B cell (primary cell): ENCODE results near the gene RPIA. TPM values are rescaled to one million over a fixed set of nuclear protein-coding genes. Genes with fewer than 3 reads are reported as not detected.

Experiments used
- ATAC-seq: fragments of 200-7000 bp; cut with Tn5 transposase; one replicate; pipeline ENCODE4 v1.10.0; 2021; ENCODE audit warnings: low read depth, mild to moderate bottlenecking, moderate number of reproducible peaks, moderate library complexity
- CTCF ChIA-PET: fragments of 350-600 bp; sonication (Branson Sonifier 250); formaldehyde crosslinking; loops from one replicate; lab custom pipeline; 2021; ENCODE audit warnings: antibody characterized with exemption, inconsistent platforms; lab: Charles Lee
- POLR2A ChIA-PET: fragments of 350-600 bp; sonication (Branson Sonifier 250); formaldehyde crosslinking; loops from one replicate; lab custom pipeline; 2021; ENCODE audit warnings: antibody characterized with exemption; lab: Charles Lee
- DNase-seq: peaks from one replicate; pipeline ENCODE4 v3.0.0; 2013
- H2AFZ ChIP-seq: 2 replicates; pipeline ENCODE4 v1.6.1; 2012; ENCODE audit warnings: mild to moderate bottlenecking, low read depth, low read length; ENCODE audit not compliant: insufficient read depth, poor library complexity, severe bottlenecking
- H3K27ac ChIP-seq, 2 donors: 1 replicate in 1 of 2; 2 replicates in 1 of 2; pipeline ENCODE4 v1.5.1; 2012 to 2013; ENCODE audit warnings: low read length in 2 of 2, mild to moderate bottlenecking in 2 of 2, moderate library complexity in 1 of 2
- H3K27me3 ChIP-seq, 4 experiments: fragments of 200-600 bp in 1 of 4; sonication (generic) in 1 of 4; replicated peaks in 1 of 4; 1 replicate in 2 of 4; 2 replicates in 2 of 4; pipeline versions ENCODE4 v1.6.1 to v1.7.0; 2013 to 2016; ENCODE audit warnings: low read length in 3 of 4, mild to moderate bottlenecking in 2 of 4, mixed read lengths in 1 of 4, moderate library complexity in 1 of 4; ENCODE audit not compliant: insufficient read depth in 4 of 4, control insufficient read depth in 3 of 4; ENCODE audit errors: control extremely low read depth in 1 of 4
- H3K36me3 ChIP-seq, 2 experiments: replicated peaks in 1 of 2; 1 replicate in 1 of 2; 2 replicates in 1 of 2; pipeline versions ENCODE4 v1.6.1 to v1.7.1; 2013; ENCODE audit warnings: low read length in 1 of 2; ENCODE audit not compliant: insufficient read depth in 2 of 2, control insufficient read depth in 1 of 2; ENCODE audit errors: control extremely low read depth in 1 of 2, extremely low read depth in 1 of 2
- H3K4me1 ChIP-seq, 2 donors: fragments of 200-600 bp in 1 of 2; sonication (generic) in 1 of 2; 1 replicate in 1 of 2; 2 replicates in 1 of 2; pipeline versions ENCODE4 v1.5.1 to v1.6.1; 2013 to 2017; ENCODE audit warnings: low read length in 2 of 2; ENCODE audit not compliant: control insufficient read depth in 2 of 2, insufficient read depth in 2 of 2
- H3K4me2 ChIP-seq: replicated peaks from 2 replicates; pipeline ENCODE3; 2012; ENCODE audit warnings: mild to moderate bottlenecking, low read depth, low read length; ENCODE audit not compliant: poor library complexity, severe bottlenecking
- H3K4me3 ChIP-seq, 5 experiments: fragments of 200-600 bp in 1 of 5; sonication (generic) in 1 of 5; 1 replicate in 3 of 5; 2 replicates in 2 of 5; pipeline versions ENCODE4 v1.5.1 to v1.7.0; 2011 to 2016; ENCODE audit warnings: low read length in 4 of 5, mild to moderate bottlenecking in 4 of 5, low read depth in 2 of 5, control low read depth in 1 of 5, moderate library complexity in 1 of 5; ENCODE audit not compliant: insufficient read depth in 1 of 5; ENCODE audit errors: control extremely low read depth in 1 of 5, extremely low read depth in 1 of 5
- H3K79me2 ChIP-seq: fragments of 200-600 bp; sonication (generic); one replicate; pipeline ENCODE4 v1.6.0; 2016; ENCODE audit warnings: low read length; ENCODE audit not compliant: control insufficient read depth, insufficient read depth
- H3K9ac ChIP-seq: fragments of 200-600 bp; sonication (generic); 2 replicates; pipeline ENCODE4 v1.6.1; 2017; ENCODE audit warnings: mild to moderate bottlenecking, low read length, moderate library complexity
- H3K9me3 ChIP-seq, 3 donors: one replicate each; pipeline versions ENCODE4 v1.6.1 to v1.7.1; 2013; ENCODE audit warnings: low read length in 2 of 3; ENCODE audit not compliant: control insufficient read depth in 2 of 3, insufficient read depth in 1 of 3; ENCODE audit errors: control extremely low read depth in 1 of 3
- H4K20me1 ChIP-seq: 2 replicates; pipeline ENCODE4 v1.6.0; 2012; ENCODE audit warnings: mild to moderate bottlenecking, low read length; ENCODE audit not compliant: insufficient read depth, control insufficient read depth, poor library complexity, severe bottlenecking
- H3K27ac Mint-ChIP-seq: one replicate; pipeline ENCODE4 v1.8.0; 2021; ENCODE audit warnings: mixed read lengths
- H3K27me3 Mint-ChIP-seq: one replicate; pipeline ENCODE4 v1.8.0; 2021; ENCODE audit warnings: mixed read lengths
- H3K4me1 Mint-ChIP-seq: one replicate; pipeline ENCODE4 v1.8.0; 2021; ENCODE audit warnings: mixed read lengths
- H3K4me3 Mint-ChIP-seq: one replicate; pipeline ENCODE4 v1.8.0; 2021; ENCODE audit warnings: mixed read lengths
- H3K9me3 Mint-ChIP-seq: one replicate; pipeline ENCODE4 v1.8.0; 2022; ENCODE audit warnings: mixed read lengths; ENCODE audit not compliant: insufficient read depth
- CTCF ChIP-seq: fragments of 200-600 bp; IDR thresholded peaks from one replicate; pipeline ENCODE4 v1.8.0; 2022; ENCODE audit warnings: antibody characterized with exemption, mild to moderate bottlenecking
- EZH2 ChIP-seq: IDR thresholded peaks from 2 replicates; pipeline ENCODE4 v1.6.1; 2012; ENCODE audit warnings: borderline replicate concordance, low read depth, mild to moderate bottlenecking, moderate library complexity, low read length; ENCODE audit not compliant: insufficient read depth, poor library complexity, severe bottlenecking
- WGBS: methylation state at CpG from one replicate; pipeline ENCODE4 v1.1.5; 2013; ENCODE audit warnings: missing lambda C conversion rate; ENCODE audit not compliant: insufficient coverage; 5-methylcytosine and 5-hydroxymethylcytosine counted together
- intact Hi-C: fragments of 100-400 bp; cut with micrococcal nuclease; formaldehyde crosslinking; loops from one replicate; pipeline ENCODE4 v1.10.0; 2022
- polyA plus RNA-seq: library from polyadenylated mRNA; depleted of rRNA; stranded (reverse); fragments of >200 nt; gene quantifications from 2 replicates; pipeline ENCODE4 v1.2.3, GENCODE V29; 2012
- total RNA-seq, 2 donors: library from RNA; stranded (reverse); fragments of 120-200 nt in 1 of 2; gene quantifications; 1 replicate in 1 of 2; 2 replicates in 1 of 2; pipeline versions ENCODE4 v1.2.3 to v1.2.4, GENCODE V29; 2013 to 2022

The RPIA gene
- total and polyA plus RNA-seq, 2 donors (not counting 1 experiment from before 2014, with no cell fraction given) = 9.4 to 19.7 TPM

DNA sequence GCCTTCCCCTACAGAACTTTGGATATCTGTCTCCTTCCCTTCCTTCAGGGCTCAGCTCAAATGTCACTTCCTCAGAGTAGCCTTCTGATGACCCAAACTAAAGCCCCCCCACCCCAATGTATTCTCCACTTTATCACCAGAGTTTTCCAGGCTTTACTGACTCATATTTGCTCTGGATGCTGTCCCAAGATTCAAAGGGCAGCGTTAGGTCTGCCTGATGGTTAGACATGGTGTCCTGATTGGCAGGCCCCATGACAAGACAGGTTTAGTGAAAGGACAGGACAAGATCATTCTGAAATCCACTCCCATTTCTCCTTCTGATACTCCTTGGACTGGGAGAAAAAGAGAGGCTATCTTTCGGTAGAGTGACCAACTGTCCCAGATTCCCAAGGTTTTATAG is 22.6 kb upstream of the RPIA start:
- Histone ChIP-seq H3K9ac (no peak overlapping the region), H4K20me1 (no peaks in the 10 kb centered on the region), H2AFZ (no peak overlapping the region), H3K4me3 (no peak overlapping the region), H3K36me3 (no peaks in the 10 kb centered on the region), H3K27ac (no peak overlapping the region), H3K9me3 (no peaks in the 10 kb centered on the region), H3K4me1 (peaks cover 0 to 3% of the 10 kb centered on the region in 2 donors), H3K79me2 (no peaks in the 10 kb centered on the region), H3K27me3 (no peaks in the 10 kb centered on the region), H3K4me2 (no peak overlapping the region)
- ATAC-seq = no peak
- intact Hi-C loops = loop anchor here (1.0 kb wide), 2 partner anchors 41 to 78 kb away; no protein-coding TSS in a partner anchor
- Mint-ChIP-seq H3K27ac (no peak overlapping the region), H3K9me3 (no peaks in the 10 kb centered on the region), H3K27me3 (no peaks in the 10 kb centered on the region), H3K4me3 (no peak overlapping the region), H3K4me1 (peaks cover 5% of the 10 kb centered on the region)
- WGBS = no CpG with 5 or more reads among the region's 2 CpGs
- ChIA-PET POLR2A (interaction anchor here (1.3 kb wide), 1 partner anchor 41 kb away, joined by 3 read pairs; no protein-coding TSS in a partner anchor), CTCF (interaction anchor here (0.7 to 13.6 kb wide), 20 partner anchors 11 to 325 kb away, joined by 3 to 540 read pairs (median 6); partner anchors contain the start of genes EIF2AK3 and RPIA)
- TF ChIP-seq CTCF (no peak), EZH2 (no peak)
- no peak for DNase-seq

GRCh38 chr2:88669482-88670214 is 21.8 kb upstream of the RPIA start:
- peaks cover 5% of the 10 kb centered on the region for H3K4me1 Mint-ChIP-seq
- Histone ChIP-seq H4K20me1 (no peaks in the 10 kb centered on the region), H3K9ac (no peak overlapping the region), H3K27me3 (no peaks in the 10 kb centered on the region), H3K27ac (no peak overlapping the region), H3K36me3 (no peaks in the 10 kb centered on the region), H3K4me2 (no peak overlapping the region), H2AFZ (no peak overlapping the region), H3K9me3 (no peaks in the 10 kb centered on the region), H3K4me3 (no peak overlapping the region), H3K4me1 (peaks cover 0 to 3% of the 10 kb centered on the region in 2 donors), H3K79me2 (no peaks in the 10 kb centered on the region)
- ATAC-seq (peak; percentile 78), DNase-seq (peak; percentile 72)
- no peaks in the 10 kb centered on the region for H3K9me3 Mint-ChIP-seq
- no peak overlapping the region for H3K4me3 Mint-ChIP-seq
- intact Hi-C loops = loop anchor here (1.0 to 5.0 kb wide), 3 partner anchors 41 to 607 kb away; no protein-coding TSS in a partner anchor
- no CpG with 5 or more reads among the region's 6 CpGs for WGBS
- no peaks in the 10 kb centered on the region for H3K27me3 Mint-ChIP-seq
- no peak overlapping the region for H3K27ac Mint-ChIP-seq
- POLR2A ChIA-PET = interaction anchor here (0.7 to 1.3 kb wide), 2 partner anchors 22 to 42 kb away, joined by 3 read pairs; no protein-coding TSS in a partner anchor
- TF ChIP-seq CTCF (peak; percentile 81), EZH2 (no peak)
- CTCF ChIA-PET = interaction anchor here (0.7 to 13.6 kb wide), 24 partner anchors 11 to 326 kb away, joined by 3 to 540 read pairs (median 4); partner anchors contain the start of genes EIF2AK3 and RPIA
